C4-2B (cell line): Measurements from ENCODE around the gene CRMP1.

Experiments used
- ZFX ChIP-seq: fragments of 450-650 bp; IDR thresholded peaks from 2 replicates; pipeline ENCODE4 v1.6.1; 2017
- TF ChIP-seq, protein P1 (sequence below): fragments of 450-650 bp; conservative IDR thresholded peaks from 2 replicates; pipeline ENCODE4 v1.5.1; 2017; ENCODE audit warnings: mild to moderate bottlenecking

DNA sequence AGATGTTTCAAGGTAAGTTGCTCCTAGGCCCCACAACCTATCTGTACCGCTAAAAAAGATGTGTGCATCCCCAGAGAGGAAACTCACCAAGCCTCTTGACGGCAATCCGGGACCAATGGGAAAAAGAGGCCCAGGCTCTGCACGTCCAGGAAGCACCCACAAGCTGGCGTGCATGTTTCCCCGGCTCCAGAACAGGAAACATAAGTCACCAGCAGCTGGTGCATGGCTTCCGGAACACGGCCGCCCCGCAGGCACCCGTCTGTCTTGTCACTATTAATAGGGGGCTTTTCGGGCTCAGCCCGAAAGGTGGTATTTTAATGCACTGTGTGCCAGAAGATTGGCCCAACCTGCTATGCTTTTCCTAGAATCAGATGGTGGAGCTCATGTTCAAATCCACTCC is 22.2 kb downstream of the CRMP1 start:
- TF ChIP-seq, protein P1, sequence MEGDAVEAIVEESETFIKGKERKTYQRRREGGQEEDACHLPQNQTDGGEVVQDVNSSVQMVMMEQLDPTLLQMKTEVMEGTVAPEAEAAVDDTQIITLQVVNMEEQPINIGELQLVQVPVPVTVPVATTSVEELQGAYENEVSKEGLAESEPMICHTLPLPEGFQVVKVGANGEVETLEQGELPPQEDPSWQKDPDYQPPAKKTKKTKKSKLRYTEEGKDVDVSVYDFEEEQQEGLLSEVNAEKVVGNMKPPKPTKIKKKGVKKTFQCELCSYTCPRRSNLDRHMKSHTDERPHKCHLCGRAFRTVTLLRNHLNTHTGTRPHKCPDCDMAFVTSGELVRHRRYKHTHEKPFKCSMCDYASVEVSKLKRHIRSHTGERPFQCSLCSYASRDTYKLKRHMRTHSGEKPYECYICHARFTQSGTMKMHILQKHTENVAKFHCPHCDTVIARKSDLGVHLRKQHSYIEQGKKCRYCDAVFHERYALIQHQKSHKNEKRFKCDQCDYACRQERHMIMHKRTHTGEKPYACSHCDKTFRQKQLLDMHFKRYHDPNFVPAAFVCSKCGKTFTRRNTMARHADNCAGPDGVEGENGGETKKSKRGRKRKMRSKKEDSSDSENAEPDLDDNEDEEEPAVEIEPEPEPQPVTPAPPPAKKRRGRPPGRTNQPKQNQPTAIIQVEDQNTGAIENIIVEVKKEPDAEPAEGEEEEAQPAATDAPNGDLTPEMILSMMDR, result no peak
- TF ChIP-seq ZFX, result no peak
